Right kidney (tissue), 1 donor: Measurements from ENCODE around the gene MFF.
"Not testable (repeated sequence)": the region's sequence is repeated elsewhere in the genome, so short reads cannot be mapped to it uniquely, and the experiment has no call there.

Source experiments
- DNase-seq: peaks from one replicate; pipeline ENCODE4 v3.0.0-alpha.2; 2016

MFF gene

DNA sequence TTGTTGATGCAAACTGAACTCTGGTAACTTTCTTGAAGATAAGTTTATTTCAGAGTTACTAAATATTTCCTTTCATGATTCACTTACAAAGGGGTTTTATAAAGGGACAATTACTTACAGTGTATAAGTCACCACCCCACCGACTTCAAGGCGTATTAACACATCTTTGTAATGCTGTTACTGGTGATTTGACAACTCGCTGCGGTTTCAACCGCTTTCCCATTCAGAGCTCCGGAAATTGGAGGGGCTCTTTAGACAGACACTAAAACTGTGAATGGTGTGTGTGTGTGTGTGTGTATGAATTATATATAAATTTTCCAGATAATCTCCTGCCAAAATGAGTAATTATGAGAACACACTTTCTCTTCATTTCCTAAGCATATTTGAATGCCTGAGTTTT is 49.1 kb downstream of the MFF start:
- no peak for DNase-seq

GRCh38 chr2:227376656-227377396 is 51.8 kb downstream of the MFF start:
- no peak for DNase-seq

- DNase-seq, result no peak
These were observed 52.7 kb downstream of the MFF start for GRCh38 chr2:227377467-227378351.

DNA sequence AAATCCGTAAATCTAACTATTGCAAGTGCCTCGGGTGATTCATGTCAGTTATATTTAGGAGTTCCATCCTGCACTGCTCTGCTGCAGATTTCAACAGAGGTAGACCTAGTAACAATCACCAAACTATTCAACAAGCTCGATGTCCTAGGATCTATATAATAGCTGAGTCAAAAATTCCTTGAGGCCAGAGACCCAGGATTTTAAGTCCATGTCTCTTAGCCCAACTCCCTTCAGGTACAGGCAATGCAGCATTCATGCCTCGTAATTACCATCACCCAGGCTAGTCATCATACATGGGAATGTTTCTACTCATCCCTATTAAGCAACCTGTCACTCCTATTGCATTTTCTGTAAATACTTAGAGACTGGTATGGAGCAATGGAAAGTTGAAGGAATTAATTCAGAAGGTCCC is 53.3 kb downstream of the MFF start:
- DNase-seq, result no peak

DNA sequence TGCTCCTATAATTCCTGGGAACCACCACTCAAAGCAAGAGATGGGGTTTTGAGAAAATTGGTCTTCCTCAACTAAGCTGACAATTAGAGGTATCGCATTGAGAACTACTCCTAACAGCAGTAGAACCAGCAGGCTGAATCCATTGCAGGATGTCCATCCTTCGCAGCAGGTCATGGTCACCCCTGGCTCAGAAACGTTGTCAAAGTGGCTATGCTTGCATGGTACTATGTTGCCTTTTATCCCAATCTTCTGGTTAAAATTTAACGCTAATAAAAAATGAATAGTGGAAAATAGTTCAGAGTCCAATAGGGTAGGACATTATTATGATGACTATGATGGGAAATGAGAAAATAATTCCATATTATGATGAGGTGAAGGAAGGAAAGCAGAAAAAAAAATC is 54.0 kb downstream of the MFF start, which contains the start of gene TM4SF20:
TM4SF20 (minus strand) TSS at position 212 of the 400 bp plus-strand sequence; CDS start at position 174, 38 bp downstream.
- no peak for DNase-seq

GRCh38 chr2:227382241-227382835 is 57.3 kb downstream of the MFF start:
- DNase-seq, result not testable (repeated sequence)

DNA sequence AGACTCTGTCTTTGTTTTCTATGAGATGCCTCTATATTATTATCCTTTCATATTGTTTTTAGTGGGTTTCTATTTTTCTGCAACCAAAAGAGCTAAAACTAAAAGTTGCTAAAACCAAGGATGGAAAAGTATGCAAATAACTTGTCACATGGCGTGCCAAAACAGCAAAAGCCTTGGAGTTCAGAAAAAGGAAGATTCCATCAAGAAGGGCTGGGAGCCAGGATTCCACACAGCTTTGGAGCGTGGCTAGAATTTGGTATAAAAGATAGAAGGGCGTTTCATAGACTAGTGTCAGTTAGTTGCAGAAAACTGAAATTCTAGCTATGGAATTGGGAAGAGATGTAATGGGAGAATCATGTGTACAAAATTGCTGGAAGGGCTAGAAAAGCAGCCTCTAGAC is 58.6 kb downstream of the MFF start:
- DNase-seq, result no peak

DNA sequence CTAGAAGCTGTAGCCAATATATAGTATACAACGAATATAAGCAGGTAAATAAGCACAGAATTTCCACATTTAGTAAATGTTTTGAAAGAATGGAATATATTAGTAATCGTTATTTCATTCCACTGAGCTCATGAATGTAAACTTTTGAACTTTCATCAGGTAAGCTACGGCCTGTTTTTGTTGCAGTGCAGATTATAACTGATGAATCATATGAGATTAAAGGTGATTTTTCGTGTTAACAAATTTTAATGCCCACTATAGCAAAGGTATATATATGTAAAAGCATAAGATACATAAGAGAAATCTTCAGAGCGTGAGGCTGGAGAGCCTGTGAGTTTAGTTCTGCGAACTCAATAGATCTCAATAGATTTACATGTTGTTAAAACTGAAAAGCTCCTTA is 61.6 kb downstream of the MFF start:
- no peak for DNase-seq

DNA sequence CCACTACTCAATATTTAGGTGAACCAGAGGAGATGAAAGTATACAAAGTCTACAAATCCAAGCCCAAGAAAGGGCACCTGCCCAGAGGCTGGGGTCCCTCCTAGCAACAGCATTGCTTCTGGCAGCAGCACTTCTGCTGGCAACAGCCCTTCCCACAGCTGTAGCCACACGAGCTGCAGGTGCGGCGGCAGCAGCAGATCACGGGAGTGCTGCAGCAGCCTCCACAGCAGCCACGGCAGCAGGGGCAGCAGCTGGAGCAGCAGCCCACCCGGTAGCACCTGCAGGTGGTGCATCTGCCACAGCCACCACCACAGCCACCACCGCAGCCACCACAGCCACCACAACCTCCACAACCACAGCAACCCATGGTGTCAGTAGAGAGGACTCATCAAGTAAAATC is 62.5 kb downstream of the MFF start, which contains the start of gene SCYGR1:
SCYGR1 (minus strand) TSS at position 367 of the 400 bp plus-strand sequence; CDS start at position 367, 0 bp downstream.
- not testable (repeated sequence) for DNase-seq

DNA sequence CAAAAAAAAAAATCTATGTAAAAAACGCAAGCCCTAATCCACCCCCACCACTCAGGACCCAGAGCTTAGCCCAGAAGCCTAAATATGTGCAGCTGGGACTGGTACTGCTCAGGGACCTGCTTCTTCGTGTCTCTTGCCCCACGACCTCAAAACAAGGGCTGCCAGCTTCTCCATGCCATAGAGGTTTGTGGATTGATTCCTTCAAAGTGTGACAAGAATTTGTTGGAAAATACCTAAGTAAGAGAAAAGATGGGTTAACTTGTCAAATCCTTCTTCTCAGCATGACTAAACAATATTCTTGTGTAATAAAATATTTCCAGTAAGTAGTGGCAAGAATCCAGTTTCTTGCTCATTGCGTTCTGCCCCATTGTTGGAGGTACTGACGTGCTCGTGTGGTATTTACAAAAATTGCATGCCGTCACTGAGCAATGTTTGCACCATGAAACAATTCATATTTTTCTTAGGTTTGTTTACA is 63.5 kb downstream of the MFF start:
- DNase-seq, result no peak

GRCh38 chr2:227389231-227389630 is 64.2 kb downstream of the MFF start:
- no peak for DNase-seq

GRCh38 chr2:227389661-227390060 is 64.6 kb downstream of the MFF start:
- no peak for DNase-seq

DNA sequence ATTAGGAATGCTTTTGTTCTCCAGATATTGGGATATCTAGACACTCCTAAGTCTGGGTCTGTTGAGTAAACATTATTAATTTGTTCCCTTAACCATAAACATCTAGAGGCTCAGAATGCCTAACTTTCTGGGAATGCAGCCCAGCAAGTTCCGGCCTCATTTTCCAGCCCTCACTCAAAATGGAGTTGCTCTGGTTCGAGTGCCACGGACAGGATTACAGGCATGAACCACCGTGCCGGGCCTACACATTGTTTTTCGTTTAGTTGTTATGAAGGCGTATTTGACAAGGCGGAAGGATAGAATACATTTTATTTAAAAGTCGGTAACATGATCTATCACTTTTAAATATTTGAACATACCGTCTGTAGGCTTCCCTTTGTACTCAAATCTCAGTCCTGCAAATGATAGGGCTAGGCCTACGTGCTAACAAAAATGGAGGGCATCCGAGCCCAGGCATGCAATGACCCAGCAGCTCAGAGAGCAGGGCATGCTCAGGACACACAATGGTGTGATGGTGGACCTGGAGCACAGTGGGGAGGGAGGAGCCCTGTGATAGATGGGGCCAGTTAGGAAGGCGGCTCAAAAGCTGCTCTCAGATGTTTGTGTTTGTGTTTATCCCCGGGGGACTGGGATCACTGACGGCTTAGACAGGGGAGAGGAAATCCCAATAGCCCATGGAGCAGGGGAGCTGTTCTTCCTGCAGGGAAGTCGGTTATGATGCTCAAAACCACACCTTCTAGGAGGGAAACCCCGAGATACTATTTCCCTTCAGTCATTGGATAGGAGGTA is 65.6 kb downstream of the MFF start:
- DNase-seq, result no peak

GRCh38 chr2:227394401-227394800 is 69.3 kb downstream of the MFF start:
- no peak for DNase-seq

GRCh38 chr2:227395556-227395955 is 70.5 kb downstream of the MFF start:
- no peak for DNase-seq

- DNase-seq, result no peak
These were observed 72.5 kb downstream of the MFF start for GRCh38 chr2:227397562-227397961.

DNA sequence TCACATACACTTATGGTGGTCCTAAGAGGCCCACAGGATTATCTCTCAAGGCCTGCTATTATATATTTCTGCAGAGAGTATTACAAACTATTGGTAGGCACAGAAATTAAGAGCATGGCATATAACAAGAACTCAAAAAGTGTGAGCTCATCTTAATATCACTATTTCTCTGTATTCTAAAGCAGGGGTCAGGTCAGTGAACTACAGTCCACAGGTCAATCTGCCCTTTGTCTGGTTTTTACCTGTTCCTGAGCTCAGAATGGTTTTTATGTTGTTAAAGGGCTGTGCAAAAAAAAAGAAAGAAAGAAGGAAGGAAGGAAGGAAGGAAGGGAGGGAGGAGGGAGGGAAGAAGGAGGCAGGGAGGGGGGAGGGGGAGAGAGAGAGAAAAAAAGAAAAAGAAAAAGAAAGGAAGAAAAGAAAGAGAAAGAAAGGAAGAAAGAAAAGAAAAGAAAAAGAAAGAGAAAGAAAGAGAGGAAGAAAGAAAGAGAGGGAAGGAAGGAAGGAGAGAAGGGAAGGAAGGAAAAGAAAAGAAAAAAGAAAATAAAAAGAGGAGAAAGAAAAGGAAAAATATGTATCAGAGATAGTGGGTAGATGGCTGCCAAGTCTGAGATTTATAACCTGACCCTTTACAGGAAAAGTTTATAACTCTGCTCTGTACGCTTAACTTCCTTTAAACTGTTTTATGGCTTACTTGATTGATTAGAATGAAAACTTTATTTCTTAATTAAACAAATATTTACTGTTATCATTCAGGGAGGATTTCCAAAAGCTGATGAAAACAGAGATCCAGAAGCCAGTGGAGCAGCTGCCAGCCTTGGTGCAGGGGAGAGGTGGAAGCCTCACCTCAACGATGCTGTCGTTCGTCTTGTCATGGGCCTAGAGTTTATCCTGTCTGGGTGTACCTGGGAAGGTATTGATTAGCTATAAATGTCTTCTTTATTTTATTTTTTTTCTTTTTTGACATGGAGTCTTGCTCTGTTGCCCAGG is 73.9 kb downstream of the MFF start:
- no peak for DNase-seq

- DNase-seq, result no peak
These were observed 76.5 kb downstream of the MFF start for GRCh38 chr2:227401550-227401949.

GRCh38 chr2:227402321-227402720 is 77.3 kb downstream of the MFF start:
- DNase-seq, result no peak

DNA sequence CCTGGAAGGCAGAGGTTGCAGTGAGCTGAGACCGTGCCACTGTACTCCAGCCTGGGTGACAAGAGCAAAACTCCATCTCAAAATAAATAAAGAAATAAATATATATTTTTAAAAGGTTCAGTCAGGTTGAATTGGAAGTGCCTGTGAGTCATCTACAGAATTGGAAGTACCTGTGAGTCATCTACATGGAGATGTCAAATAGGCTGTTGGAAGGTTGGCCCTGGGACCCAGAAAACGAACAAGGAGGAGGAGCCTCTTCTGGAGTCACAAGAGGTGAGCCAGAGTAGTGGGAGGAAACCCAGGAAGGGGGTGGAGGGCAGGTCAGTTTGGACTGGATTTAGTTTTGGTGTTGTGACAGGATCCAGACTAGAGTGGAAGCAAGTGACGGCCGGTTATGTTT is 77.9 kb downstream of the MFF start:
- no peak for DNase-seq
